Sigmoid colon (tissue), 4 donors: ENCODE results near the gene NTN1.

Experiments
- EP300 ChIP-seq, 4 donors: sonication (generic); formaldehyde crosslinking; IDR thresholded peaks; one replicate each; pipeline ENCODE4 v1.6.1; 2017; ENCODE audit warnings: antibody characterized with exemption in 4 of 4
- POLR2A ChIP-seq, 2 donors: fragments of 450-650 bp; IDR thresholded peaks; one replicate each; pipeline ENCODE4 v1.6.1; 2016; ENCODE audit warnings: antibody characterized with exemption in 2 of 2, mild to moderate bottlenecking in 2 of 2, moderate library complexity in 2 of 2
- POLR2AphosphoS5 ChIP-seq, 4 donors: sonication (generic); formaldehyde crosslinking; IDR thresholded peaks; one replicate each; pipeline ENCODE4 v1.6.1; 2017; ENCODE audit warnings: antibody characterized with exemption in 4 of 4
- TF ChIP-seq, protein P1 (sequence below), 4 experiments: fragments of 450-650 bp in 3 of 4; fragments of 200-600 bp in 1 of 4; IDR thresholded peaks; one replicate each; pipeline ENCODE4 v1.5.1; 2016 to 2019; ENCODE audit warnings: antibody characterized with exemption in 4 of 4, mild to moderate bottlenecking in 3 of 4, moderate library complexity in 2 of 4

GRCh38 chr17:9110501-9110900 lies 89.2 kb downstream of the NTN1 start:
- TF ChIP-seq, protein P1, sequence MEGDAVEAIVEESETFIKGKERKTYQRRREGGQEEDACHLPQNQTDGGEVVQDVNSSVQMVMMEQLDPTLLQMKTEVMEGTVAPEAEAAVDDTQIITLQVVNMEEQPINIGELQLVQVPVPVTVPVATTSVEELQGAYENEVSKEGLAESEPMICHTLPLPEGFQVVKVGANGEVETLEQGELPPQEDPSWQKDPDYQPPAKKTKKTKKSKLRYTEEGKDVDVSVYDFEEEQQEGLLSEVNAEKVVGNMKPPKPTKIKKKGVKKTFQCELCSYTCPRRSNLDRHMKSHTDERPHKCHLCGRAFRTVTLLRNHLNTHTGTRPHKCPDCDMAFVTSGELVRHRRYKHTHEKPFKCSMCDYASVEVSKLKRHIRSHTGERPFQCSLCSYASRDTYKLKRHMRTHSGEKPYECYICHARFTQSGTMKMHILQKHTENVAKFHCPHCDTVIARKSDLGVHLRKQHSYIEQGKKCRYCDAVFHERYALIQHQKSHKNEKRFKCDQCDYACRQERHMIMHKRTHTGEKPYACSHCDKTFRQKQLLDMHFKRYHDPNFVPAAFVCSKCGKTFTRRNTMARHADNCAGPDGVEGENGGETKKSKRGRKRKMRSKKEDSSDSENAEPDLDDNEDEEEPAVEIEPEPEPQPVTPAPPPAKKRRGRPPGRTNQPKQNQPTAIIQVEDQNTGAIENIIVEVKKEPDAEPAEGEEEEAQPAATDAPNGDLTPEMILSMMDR (IDR thresholded peaks at IDR 0.05): no peak
- TF ChIP-seq POLR2A (IDR thresholded peaks at IDR 0.05) (no peak), POLR2AphosphoS5 (IDR thresholded peaks at IDR 0.05) (no peak), EP300 (IDR thresholded peaks at IDR 0.05) (no peak)
